Mucosa of descending colon (tissue), 3 donors: ENCODE data around the gene PAFAH1B2. TPM values are rescaled to one million over a fixed set of nuclear protein-coding genes. Genes with fewer than 3 reads are reported as not detected.
A peak's percentile ranks its signal among the peaks of the same experiment; 100 is the strongest.

Source experiments
- ATAC-seq: fragments of 200-7000 bp; cut with Tn5 transposase; one replicate; pipeline ENCODE4 v1.9.1; 2020; ENCODE audit warnings: mild to moderate bottlenecking, moderate library complexity
- DNase-seq, 3 donors: peaks; one replicate each; pipeline ENCODE4 v3.0.0-alpha.2; 2020
- H3K36me3 ChIP-seq: fragments of 200-600 bp; one replicate; pipeline ENCODE4 v1.8.0; 2021; ENCODE audit warnings: low read depth, mild to moderate bottlenecking
- H3K4me1 ChIP-seq: fragments of 200-600 bp; one replicate; pipeline ENCODE4 v1.8.0; 2021; ENCODE audit warnings: low read depth, mild to moderate bottlenecking
- H3K4me3 ChIP-seq: fragments of 200-600 bp; one replicate; pipeline ENCODE4 v1.8.0; 2021; ENCODE audit warnings: mild to moderate bottlenecking
- H3K9me3 ChIP-seq: fragments of 200-600 bp; one replicate; pipeline ENCODE4 v1.8.0; 2021; ENCODE audit warnings: mild to moderate bottlenecking
- intact Hi-C, 2 donors: fragments of 100-400 bp; cut with DNase I in 1 of 2; cut with micrococcal nuclease in 1 of 2; formaldehyde crosslinking; loops; one replicate each; pipeline versions ENCODE4 v1.11.0 to v1.11.1; 2022; cut with DNase I, micrococcal nuclease
- total RNA-seq, 3 donors: library from RNA; stranded (reverse); fragmentation: NEBNext Ultra II Directional in 2 of 3; extraction: Animal tissue kit (Norgen Biotek cat#: 25700) in 2 of 3; gene quantifications; one replicate each; pipeline versions ENCODE4 v1.2.1 to v1.2.4, GENCODE V29; 2021 to 2023
- TF ChIP-seq, protein P1 (sequence below): fragments of 200-600 bp; IDR thresholded peaks from one replicate; pipeline ENCODE4 v1.8.0; 2022; ENCODE audit warnings: antibody characterized with exemption, mild to moderate bottlenecking
- donor health status: DM: no; HTN: no; CAD: no; lungs with moderate emphysema.
- donor health status: DM: no; HTN: no; CAD: no.
- donor health status: DM: no; HTN: yes; CAD: no.

Gene PAFAH1B2
- total RNA-seq, 3 donors from 2014 or later: 67.9 to 72.7 (median 71.9) TPM

DNA sequence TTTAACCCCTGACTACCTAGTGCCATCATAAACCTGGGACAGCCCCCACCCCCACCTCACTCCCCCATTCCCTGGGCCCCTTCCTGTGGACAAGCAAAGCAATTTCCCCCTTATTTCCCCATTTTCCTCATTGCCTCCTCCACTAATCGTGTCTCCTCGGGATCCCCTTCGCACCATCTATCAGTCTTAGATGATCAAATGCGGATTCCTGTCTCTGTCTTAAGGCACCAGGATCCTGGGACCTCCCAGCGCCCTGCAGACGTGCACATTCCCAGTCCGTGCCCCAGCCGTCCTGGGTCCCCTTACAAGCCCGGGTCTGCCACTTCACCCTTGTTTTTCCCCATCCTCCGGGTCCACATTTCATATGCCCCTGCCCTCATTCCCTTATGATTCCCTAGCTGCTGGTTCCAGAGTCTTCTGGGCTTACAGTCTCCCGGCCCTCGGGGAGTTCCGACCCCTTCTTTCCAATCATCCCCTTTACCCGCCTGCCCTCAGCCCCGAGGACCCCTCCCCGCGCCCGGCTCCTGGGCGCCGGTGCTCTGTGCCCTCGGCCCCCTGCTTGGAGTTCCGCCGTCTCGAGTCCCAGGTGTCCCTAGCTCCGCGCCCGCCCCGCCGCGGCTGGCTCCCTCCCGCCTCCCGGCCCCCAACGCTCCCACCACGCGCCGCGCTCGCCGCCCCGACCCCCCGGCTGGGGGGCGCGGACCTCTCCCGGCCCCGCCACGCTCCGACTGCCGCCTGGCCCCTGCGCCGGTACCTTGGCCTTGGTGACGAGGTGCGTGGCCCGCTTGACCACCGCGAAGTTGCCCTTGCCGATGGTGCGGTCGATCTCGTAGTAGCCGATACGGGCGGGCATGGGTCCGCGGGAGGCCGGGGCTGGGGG lies 46.5 kb upstream of the PAFAH1B2 start:
- Histone ChIP-seq H3K4me3 (peak overlapping the region; percentile 83), H3K9me3 (no peaks in the 10 kb centered on the region), H3K4me1 (peaks cover 30% of the 10 kb centered on the region), H3K36me3 (no peaks in the 10 kb centered on the region)
- TF ChIP-seq, protein P1, sequence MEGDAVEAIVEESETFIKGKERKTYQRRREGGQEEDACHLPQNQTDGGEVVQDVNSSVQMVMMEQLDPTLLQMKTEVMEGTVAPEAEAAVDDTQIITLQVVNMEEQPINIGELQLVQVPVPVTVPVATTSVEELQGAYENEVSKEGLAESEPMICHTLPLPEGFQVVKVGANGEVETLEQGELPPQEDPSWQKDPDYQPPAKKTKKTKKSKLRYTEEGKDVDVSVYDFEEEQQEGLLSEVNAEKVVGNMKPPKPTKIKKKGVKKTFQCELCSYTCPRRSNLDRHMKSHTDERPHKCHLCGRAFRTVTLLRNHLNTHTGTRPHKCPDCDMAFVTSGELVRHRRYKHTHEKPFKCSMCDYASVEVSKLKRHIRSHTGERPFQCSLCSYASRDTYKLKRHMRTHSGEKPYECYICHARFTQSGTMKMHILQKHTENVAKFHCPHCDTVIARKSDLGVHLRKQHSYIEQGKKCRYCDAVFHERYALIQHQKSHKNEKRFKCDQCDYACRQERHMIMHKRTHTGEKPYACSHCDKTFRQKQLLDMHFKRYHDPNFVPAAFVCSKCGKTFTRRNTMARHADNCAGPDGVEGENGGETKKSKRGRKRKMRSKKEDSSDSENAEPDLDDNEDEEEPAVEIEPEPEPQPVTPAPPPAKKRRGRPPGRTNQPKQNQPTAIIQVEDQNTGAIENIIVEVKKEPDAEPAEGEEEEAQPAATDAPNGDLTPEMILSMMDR: no peak
- ATAC-seq: peak; percentile 32
- intact Hi-C loops: loop anchor here in 1 of 2 donors (5.0 kb wide), 1 partner anchor 215 kb away; no protein-coding TSS in a partner anchor
- DNase-seq: peak; percentile 49 to 80 (median 74)

DNA sequence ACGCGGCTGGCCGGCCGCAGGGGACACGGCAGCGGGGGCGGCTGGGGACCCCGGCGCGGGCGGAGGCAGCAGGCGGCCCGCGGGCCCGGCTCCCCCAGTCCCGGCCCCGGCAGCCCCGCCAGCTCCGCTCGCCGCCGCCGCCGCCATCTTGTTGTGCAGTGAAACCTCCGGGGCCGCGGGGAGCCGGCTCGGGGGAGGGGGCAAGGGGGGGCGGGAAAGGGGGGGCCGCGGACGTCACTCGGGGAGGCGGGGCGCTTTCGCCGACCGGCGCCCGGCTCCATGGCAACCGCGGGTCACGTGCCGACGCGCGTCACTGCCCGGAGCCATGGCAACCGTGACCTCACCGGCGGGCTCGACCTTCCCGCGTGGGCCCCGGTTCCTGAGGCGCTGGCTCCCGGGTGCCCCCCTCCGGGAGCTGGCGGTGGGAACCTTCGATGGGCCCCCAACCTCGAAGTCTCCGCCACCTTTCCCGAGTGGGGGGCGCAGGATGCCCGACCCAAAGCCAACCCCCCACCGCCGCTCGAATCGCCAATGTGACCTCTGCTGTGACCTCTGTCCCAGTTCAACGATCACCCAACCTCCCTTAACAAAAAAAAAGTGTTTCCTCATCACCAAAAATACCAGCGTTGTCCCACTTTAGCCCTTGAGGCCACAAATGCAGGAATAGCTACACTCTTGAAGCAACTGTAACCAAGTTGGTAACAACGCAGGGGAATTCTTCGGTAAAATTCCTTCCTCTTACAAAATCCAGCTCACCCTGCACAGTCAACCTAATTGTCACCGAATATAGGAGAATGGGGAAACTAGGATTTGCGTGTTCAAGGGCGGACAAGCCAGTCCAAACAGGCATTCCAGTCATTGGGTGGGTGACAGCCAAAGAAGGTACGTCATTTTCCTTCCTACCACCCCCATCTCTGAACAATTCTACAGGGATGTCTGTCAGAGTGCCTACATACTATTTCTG lies 45.5 kb upstream of the PAFAH1B2 start, which contains the start of gene SIK3:
Gene SIK3 (minus strand): TSS at position 160 of the 964 bp plus-strand sequence. CDS start 13 bp downstream, at position 147.
- intact Hi-C loops: loop anchor here in 1 of 2 donors (5.0 kb wide), 1 partner anchor 216 kb away; no protein-coding TSS in a partner anchor
- peaks cover 30% of the 10 kb centered on the region for H3K4me1 ChIP-seq
- DNase-seq (peak; percentile 95 to 96 (median 96)), ATAC-seq (peak; percentile 90)
- TF ChIP-seq, protein P1: peak; percentile 58
- H3K9me3 ChIP-seq: no peaks in the 10 kb centered on the region
- H3K36me3 ChIP-seq: no peaks in the 10 kb centered on the region
- H3K4me3 ChIP-seq: peak within 1 kb of the TSS; percentile 83

DNA sequence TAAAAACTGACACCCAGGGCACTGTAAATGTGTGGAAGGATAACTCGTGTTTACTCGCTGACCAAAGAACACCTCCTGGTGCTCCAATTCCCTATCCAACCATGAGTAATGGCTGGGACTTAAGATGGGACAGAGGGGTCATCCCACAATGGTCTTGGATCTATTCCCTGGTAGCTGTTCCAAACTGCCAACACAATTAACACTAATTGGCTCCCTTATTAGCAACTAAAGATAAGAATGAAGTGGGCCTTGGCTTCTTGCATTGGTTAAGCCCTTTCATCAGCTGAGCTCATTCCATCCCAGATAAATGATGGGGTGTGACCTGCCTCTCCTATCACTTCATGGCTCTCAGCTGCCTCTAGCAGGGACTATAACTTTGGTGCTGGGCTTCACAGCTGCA lies 44.4 kb upstream of the PAFAH1B2 start:
- TF ChIP-seq, protein P1: no peak
- ATAC-seq (no peak), DNase-seq (no peak)
- Histone ChIP-seq H3K4me1 (peaks cover 24% of the 10 kb centered on the region), H3K4me3 (no peak overlapping the region), H3K36me3 (no peaks in the 10 kb centered on the region), H3K9me3 (no peaks in the 10 kb centered on the region)
- intact Hi-C loops: loop anchor here (5.0 to 10.0 kb wide), 2 partner anchors 217 to 305 kb away; partner anchors contain the start of gene APOA5 (in 1 of the 2)

DNA sequence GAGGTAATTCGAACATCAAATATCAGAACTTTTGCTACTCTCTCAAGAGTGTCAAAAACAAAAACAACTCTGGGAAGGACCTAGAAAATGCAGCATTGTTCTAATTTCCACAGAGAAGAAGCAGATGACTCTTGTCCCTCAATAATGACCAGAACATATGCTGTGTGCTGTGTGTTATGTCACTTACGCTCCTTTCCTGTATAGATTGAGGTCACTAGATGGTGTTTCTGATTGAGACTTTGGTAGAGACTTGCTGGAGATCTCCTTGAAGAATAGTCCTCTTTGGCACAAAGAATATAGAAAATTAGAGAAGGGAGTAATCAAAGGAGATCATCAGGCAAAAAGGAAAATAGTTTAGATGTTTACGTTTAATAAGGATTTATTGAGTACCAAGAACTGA lies 43.5 kb upstream of the PAFAH1B2 start:
- no peak for DNase-seq
- Histone ChIP-seq H3K4me3 (no peak overlapping the region), H3K4me1 (peaks cover 20% of the 10 kb centered on the region), H3K9me3 (no peaks in the 10 kb centered on the region), H3K36me3 (no peaks in the 10 kb centered on the region)
- ATAC-seq: no peak
- intact Hi-C loops: loop anchor here in 1 of 2 donors (10.0 kb wide), 1 partner anchor 306 kb away; the partner anchor contains the start of gene APOA5
- TF ChIP-seq, protein P1: no peak
